ENCODE measurements around the gene DDX39A.
"Not testable (repeated sequence)": the region's sequence is repeated elsewhere in the genome, so short reads cannot be mapped to it uniquely, and the experiment has no call there.

The DDX39A gene

DNA sequence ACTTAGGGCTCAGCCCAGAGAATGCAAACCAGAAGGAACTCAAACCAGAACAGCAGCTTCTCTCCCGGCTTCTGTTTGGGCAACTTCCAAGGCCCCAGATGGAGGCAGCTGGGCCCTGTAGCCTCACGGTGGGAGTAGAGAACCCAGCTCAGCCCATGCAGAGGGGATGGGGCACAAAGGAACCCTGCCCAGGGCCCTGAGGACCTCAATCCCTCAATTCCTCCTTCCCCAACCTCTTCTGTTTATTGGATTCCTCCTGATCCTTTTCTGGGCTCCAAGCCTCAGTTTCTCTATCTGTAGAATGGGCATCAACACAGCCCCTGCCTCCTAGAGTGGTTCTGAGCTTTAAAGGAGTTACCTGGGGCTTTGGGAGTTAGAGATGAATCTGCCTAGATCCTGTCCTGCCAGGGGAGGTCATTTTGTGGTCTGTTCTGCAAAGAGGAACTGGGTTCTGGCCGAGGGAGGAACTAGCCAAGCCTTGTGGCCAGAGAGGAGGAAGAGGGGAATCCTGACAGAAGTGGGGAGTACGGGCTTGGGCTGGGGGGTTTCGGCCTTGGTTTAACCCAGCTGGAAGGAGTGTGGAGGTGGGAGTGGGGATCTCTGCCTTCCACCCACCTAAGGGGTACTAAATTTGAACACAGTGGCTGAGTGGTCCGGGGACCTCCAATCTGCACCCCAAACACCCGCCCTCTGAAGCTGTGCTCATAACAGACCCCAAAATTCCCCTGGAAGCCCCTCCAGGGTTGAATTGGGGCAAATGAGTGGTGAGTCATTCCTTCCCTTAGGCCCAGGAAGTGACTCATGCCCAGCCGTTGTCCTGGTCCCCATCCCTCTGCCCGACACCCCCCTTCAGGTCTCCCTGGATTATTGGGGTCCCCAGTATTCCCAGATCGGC, 35.2 kb downstream of the DDX39A start:
- peak; percentile 14 for DNase-seq

DNA sequence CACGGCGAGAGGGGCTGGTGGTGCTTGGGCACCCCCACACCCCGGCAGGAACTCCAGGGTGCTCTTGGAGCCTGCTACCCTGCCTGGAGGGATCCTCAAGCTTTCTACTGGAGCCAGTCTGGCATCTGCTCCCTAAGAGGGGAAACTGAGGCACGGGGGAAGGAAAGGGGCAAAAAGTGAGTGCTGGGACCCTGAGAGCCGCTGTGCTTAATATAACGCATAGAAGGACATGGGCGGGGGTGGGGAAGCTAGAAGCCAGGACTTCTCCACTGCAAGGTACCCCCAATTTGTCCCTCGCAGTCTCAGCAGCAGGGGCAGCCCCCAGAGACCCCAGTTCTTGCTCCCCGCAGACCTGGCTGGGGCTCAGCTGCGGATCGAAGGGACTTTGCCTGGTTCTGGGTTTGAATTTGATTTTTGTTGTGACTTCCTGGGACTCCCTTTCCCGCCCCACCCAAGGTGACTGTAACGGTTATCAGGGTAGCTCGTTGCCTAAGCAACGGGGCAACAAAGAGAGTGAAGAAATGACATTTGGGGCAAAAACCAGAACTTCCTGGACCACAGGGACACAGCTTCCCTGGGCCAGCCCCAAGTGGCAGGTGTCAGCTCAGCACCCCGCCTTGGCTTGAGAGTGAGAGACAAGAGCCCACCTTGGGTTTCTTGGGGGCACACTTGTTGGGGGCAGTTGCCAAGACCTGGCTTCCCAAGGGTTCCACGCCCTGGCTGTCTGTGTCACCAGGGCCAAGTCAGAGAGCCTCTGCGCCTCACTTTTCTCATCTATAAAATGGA, 37.3 kb downstream of the DDX39A start:
- no peak for DNase-seq

DNA sequence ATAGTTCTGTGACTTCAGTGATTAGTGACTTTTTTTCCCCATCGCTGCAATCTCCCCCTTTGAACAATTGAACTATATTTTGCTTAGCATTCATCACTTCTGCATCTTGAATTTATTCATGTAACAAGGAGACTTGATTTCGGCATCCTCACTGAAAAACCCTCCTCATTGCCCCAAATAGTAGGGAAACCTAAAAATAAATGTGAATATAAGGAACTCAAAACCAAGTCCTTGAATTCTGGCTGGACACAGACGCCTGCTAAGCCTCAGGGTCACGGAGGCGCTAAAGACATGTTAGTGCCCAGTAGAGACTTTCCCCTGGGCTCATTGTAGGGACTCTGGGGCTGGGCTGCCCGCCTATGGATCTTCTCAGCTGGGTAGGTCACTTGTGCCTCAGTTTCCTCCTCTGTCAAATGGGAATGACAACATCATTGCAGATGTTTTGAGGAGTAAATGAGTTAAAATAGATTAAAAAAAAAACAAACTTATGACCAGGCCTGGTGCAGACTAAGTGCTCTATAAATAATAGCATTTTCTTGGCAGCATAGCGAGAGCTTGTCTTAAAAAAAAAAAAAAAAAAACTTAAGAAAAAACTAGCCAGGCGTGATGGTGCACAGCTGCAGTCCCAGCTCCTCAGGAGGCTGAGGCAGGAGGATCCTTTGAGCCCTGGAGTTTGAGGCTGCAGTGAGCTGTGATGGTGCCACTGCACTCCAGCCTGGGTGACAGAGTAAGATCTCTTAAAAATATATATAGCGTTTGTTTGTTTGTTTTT, 39.7 kb downstream of the DDX39A start:
- DNase-seq: no peak

DNA sequence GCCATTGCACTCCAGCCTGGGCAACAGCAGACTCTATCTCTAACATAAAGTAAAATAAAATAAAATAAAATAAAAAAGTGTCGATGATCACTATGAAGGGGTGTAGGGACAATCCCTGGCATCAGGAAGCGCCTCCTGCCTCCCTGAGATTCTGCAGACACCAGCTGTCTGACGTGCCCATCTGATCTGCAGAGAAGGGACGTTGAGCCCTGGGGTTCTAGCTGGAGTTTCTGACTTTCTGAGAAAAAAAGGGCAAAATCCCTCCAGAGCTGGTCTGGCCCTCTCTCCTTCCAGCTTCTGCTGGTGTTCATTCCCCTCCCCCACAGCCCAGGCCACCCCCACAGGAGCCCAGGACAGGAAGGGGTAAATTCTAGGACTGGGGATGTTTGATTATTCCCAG, 40.3 kb downstream of the DDX39A start:
- DNase-seq: no peak

DNA sequence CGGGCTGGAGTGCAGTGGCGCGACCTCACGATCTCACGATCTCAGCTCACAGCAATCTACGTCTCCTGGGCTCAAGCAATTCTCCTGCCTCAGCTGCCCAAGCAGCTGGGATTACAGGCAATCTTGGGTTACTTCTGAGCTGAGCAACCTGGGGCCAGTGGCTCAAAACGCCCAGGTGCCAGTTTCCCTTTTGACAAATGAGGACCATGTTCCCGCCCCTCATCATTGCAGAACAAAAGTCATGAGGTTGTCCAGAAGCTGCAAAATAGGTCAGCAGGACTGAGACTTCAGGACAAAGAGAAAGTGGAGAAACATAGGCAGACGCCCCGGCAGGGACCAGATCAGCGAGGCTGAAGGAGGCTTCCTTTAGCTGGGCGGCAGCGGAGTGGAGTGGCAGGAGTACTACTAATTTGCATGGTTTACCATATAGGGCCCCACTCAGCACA, 41.2 kb downstream of the DDX39A start:
- DNase-seq: no peak

DNA sequence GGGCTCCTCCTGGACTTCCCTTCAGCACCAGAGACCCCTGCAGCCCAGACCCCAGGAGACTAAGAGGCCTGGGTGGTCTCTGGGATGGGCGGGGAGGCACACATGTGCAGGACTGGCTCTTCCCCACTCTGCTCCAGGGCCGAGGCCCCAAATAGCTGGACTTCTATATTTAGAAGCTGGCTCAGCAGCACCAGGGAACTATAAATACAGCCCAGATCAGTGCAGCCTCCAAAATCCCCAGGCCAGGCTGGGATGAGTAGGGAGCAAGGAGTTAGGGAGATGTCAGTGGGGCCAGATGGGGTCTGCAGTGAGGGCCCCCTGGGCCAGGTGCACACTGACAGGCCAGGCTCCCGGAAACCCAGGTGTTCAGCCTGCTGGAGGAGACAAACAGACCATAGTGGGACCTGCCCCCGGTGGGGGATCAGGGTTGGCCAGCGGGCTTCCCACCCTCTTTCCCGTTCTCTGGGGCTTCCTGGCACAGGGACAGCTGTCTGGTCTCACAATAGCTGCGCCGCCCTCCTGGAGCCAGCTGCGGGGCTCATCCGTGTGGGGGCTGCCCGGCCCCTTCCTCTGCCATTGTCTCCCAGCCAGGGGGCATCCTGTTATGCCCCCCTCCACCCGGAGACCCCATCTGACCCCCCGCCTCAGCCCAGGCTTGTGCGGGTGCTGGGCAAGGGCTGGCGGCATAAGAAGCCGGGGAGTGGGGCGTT, 43.4 kb downstream of the DDX39A start:
- DNase-seq: no peak

DNA sequence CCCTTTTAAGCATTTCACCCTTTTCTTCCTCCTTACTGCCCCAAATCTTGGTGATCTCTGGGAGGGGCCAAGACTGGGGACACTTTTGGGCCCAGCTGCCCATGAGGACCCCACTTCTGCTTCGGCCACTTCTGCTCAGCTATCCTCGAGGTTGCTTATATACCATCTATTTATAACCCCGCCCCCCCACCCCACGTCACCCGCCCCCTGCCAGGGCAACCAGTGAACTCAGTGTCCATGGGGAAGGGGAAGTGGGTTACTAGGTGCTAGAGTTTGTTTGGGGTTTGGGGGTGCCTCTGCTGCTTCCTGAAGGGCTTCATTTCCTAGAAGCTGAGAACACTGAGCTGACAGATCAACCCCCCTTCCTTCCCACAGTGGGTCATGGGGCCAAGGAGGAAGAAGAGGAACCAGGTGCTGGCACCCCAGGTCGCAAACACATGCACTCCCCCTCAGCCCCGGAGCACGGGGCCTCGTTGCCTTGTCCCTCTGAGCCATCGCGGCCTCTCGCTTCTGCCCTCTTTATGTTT, 44.0 kb downstream of the DDX39A start:
- no peak for DNase-seq

DNA sequence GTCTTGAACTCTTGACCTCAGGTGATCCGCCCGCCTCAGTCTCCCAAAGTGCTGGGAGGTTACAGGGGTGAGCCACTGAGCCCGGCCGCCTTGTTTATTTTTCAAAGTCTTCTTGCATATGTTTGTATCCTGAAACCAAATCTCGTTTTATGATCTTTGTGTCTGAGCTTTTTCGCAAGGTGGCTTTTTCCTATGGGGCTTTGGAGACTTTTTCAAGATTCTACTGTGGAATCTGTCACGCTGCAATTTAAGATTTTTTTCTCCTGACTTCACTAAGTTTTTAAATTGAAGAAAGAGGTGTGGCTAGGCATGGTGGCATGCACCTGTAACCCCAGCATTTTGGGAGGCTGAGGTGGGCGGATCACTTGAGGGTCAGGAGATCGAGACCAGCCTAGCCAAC, 44.8 kb downstream of the DDX39A start:
- DNase-seq: not testable (repeated sequence)

DNA sequence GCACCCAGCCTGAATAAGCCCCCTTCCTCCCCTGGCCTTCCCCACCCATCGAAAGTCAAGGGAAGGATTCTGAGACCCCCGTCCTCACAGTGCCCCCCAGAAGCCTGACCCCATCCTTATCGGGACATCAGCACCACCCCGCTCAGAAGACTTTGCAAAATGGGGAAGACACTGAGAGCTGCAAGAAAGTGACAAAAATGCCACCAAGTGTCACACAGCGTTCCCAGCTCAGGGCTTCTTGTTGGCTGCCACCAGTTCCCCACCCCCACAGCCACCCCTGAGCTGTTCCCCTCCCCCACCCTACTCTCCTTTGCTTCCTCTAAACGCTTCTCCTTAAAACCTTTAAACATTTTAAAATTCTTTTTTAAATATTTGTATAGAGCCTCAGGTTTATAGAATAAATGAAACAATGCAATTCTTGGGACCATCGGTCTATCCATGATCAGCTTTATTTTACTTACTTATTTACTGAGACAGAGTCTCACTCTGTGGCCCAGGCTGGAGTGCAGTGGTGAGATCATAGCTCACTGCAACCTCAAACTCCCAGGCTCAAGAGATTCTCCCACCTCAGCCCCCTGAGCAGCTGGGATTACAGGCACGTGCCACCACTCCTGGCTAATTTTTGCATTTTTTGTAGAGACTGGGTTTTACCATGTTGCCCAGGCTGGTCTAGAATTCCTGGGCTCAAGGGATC, 46.6 kb downstream of the DDX39A start:
- DNase-seq: not testable (repeated sequence)

DNA sequence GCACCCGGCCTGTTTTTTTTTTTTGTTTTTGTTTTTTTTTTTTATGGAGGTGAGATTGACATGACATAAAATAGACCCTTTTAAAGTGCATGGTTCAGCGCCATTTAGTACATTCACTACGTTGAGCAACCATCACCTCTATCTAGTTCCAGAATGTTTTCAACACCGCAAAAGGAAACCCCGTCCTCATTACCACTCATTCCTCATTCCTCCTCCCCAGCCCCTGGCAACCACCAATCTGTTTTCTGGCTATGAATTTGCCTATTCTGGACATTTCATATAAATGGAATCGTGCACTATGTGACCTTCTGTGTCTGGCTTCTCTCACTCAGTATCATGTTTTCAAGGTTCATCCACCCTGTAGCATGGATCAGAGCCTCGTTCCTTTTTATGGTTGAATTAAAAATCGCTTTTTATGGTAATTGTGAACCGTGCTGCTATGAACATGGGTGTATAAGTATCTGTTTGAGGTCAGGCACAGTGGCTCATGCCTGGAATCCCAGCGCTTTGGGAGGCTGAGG, 47.8 kb downstream of the DDX39A start:
- no peak for DNase-seq

DNA sequence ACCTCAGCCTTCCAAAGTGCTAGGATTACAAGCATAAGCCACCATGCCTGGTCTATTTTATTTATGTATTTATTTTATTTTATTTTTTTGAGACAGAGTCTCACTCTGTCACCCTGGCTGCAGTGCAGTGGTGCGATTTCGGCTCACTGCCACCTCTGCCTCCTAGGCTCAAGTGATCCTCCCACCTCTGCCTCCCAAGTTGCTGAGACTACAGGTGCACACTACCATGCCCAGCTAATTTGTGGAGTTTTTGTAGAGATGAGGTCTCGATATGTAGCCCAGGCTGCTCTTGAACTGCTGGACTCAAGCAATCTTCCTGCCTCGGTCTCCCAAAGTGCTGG, 48.2 kb downstream of the DDX39A start:
- DNase-seq: no peak

DNA sequence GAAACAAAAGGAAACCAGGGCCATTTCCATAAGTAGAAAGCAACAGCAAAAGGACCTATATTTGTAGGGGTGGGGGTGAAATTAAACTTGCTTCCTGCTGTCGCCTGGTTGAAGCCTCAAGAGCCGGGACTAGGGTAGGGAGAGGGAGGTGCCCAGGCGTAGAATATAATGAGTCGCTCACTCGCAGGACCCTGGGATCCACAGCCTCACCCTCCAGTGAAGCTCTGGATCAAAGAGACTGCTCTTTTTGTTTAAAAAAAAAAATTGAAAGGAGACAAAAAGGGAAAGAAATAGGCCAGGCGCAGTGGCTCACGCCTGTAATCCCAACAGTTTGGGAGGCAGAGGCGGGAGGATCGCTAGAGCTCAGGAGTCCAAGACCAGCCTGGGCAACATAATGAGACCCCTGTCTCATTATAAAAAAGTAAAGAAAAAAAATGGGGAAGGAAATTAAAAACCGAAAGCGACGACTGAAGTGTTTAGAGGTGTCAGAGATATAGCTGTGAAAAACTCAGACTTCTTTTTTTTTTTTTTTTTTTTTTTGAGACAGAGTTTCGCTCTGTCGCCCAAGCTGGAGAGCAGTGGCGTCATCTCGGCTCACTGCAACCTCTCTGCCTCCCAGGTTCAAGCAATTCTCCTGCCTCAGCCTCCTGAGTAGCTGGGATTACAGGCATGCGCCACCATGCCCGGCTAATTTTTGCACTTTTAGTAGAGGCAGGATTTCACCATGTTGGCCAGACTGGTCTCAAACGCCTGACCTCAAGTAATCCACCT, 48.8 kb downstream of the DDX39A start:
- DNase-seq: no peak

DNA sequence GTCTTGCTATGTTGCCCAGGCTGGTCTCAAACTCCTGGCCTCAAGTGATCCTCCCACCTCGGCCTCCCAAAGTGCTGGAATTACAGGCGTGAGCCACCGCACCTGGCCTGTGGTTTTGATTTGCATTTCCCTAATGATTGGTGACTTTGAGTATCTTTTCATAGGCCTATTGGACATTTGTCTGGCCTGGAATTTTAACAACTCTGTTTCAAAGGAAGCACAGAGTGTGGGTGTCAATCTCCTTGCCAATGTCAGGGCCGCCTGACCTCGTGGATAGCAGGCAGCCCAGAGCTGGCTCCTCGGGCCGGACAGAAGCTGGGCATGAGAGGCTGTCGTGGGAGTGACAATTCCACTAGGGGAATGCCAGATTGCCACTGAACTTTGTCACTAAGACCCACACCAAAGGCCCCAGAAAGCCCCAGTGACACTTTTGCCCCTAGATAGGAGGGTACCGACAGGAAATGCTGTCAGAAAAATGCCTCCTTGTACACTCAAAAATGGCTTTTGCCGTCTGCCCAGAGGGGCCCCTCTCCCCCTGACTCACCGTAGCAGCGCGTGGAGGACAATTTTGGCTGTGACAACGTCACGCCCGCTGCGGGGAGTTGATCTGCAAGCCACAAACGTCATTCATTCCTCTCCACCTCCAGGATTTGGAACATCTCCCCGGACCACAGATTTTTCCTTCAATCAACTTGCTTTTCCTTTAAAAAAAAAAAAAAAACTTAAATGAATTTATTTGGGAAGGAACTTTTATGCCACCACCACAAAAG, 49.6 kb downstream of the DDX39A start:
- no peak for DNase-seq

DNA sequence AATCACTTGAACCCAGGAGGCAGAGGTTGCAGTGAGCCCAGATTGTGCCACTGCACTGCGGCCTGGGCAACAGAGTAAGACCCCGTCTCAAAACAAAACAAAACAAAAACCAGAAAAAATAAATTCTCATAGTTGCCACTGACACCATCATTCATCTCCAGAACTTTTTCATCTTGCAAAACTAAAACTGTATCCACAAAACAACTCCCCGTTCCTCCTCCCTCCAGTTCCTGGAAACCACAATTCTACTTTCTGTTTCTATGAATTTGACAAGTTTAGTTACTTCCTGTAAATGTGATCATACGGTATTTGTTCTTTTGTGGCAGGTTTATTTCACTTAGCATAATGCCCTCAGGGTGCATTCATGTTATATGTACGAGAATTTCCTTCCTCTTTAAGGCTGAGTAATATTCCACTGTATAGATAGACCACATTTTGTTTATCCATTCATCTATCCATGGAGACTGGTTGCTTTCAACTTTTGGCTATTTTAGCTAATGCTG, 51.1 kb downstream of the DDX39A start:
- DNase-seq: no peak

DNA sequence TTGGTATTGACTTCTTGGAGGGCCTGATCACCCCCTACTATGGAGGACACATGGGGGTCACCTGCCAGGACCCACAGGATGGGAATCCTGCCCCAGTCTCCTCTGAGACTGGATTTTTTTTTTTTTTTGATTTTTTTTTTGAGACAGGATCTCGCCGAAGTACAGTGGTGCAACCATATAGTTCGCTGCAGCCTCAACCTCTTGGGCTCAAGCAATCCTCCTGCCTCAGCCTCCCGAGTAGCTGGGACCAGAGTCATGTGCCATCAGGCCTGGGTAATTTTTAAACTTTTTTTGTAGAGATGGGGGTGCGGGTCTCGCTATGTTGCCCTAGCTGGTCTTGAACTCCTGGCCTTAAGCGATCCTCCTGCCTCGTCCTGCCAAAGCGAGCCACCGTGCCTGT, 52.1 kb downstream of the DDX39A start:
- DNase-seq: no peak

DNA sequence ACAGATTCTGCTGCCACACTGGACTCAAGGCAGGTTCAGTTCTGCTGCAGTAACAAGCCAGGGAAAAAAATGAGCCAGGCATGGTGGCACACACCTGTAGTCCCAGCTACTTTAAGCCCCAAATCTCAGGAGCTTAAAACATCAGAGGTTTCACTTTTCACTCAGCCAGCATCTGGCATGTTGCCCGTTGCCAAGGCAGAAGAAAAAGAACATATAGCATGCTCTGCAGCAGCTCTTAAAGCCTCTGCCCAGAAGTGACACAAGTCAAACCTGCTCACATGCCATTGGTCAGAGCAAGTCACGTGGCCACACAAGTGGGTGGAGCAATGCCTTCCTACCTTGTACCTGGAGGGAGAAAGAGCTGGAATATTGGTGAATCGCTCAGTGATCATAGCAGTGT, 52.6 kb downstream of the DDX39A start:
- peak; percentile 21 for DNase-seq

DNA sequence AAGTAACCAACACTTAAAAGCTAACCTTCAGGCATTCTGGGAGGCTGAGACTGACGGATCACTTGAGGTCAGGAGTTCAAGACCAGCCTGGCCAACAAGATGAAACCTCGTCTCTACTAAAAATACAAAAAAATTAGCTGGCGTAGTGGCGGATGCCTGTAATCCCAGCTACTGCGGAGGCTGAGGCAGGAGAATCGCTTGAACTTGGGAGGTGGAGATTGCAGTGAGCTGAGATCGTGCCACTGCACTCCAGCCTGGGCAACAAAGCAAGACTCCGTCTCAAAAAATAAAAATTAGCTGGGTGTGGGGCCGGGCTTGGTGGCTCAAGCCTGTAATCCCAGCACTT, 55.1 kb downstream of the DDX39A start:
- not testable (repeated sequence) for DNase-seq

DNA sequence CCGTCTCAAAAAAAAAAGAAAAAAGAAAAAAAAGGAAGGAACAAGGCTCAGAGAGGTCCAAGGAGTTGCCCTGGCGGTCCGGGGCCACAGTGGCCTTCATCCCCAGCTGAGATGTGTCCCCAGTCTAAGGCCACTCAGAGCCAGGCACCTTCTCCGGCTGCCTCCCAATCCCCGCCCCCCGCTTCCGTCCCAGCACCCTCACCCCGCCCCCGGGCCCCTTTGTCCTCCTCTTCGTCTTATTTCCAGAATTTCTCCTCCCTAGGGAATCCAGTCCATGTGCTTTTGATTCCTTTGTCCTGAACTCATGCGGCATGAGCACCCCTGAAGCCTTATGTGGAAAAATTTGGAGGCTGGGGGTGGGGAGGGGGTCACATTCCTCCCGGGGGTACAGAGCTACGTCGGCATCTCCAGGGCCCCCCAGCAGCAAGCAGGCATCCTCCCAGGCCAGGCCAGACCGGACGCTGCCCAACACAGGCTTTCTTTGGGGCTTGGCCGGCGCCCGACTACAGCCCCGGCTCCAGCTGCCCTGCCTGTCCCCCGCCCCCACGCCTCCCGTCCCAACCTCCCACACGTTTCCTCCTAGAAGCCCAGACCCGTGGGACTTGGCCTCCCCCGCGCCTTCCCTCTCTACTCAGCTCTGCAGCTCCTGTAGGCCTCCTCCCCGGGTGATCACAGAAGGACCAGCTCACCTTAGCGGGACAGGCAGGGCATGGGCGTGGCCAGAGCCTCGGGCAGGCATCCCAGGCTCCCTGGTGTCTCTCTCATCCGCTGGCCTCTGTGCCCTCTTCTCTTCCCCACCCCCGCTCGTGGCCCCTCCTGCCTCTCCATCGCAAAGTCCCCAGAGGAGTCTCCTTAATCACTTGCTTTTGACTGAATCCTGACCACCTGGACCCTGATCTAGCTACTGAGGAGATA, 55.7 kb downstream of the DDX39A start:
- DNase-seq: no peak

DNA sequence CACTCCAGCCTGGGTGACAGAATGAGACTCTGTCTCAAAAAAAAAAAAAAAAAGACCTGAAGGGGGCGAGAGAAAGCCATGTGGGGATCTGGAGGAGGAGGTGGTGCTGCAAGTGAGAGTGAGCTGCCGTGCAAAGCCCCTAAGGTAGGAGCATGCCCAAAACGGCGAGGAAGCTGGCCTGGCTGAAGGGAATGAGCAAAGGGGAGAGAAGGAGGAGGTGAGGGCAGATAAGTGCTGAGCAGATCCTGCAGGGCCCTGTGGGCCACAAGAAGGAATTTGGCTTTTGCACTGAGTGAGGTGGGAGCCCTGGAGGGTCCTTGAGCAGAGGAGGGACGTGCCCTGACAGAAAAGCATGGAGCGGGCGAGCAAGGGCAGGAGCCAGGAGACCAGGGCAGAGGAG, 57.3 kb downstream of the DDX39A start:
- DNase-seq: no peak

All from NCI-H1694 (cell line).